Ishikawa (cell line): ENCODE data around the gene COMMD2.

Source experiments
- CEBPB ChIP-seq: IDR thresholded peaks from 2 replicates; pipeline ENCODE4 v1.6.1; 2012
- MAX ChIP-seq: IDR thresholded peaks from 2 replicates; pipeline ENCODE4 v1.6.1; 2012
- RAD21 ChIP-seq: IDR thresholded peaks from 2 replicates; pipeline ENCODE4 v1.6.1; 2012; ENCODE audit warnings: low read depth
- REST ChIP-seq: IDR thresholded peaks from 2 replicates; pipeline ENCODE4 v1.6.1; 2012; ENCODE audit warnings: low read depth, mild to moderate bottlenecking
- TAF1 ChIP-seq: IDR thresholded peaks from 2 replicates; pipeline ENCODE4 v1.6.1; 2012; ENCODE audit warnings: low read depth, mild to moderate bottlenecking
- TEAD4 ChIP-seq: IDR thresholded peaks from 2 replicates; pipeline ENCODE4 v1.6.1; 2012
- YY1 ChIP-seq: IDR thresholded peaks from 2 replicates; pipeline ENCODE4 v1.6.1; 2012; ENCODE audit warnings: low read depth

- no peak for TF ChIP-seq TAF1
- TF ChIP-seq YY1, result no peak
- no peak for TF ChIP-seq RAD21
- no peak for TF ChIP-seq MAX
- TF ChIP-seq TEAD4, result no peak
- no peak for TF ChIP-seq REST
- TF ChIP-seq CEBPB, result no peak
Measured at GRCh38 chr3:149723781-149724180, 28.5 kb downstream of the COMMD2 start.
